Fibroblast of the aortic adventitia (primary cell): Measurements from ENCODE around the gene TMEM117. TPM values are rescaled to one million over a fixed set of nuclear protein-coding genes. Genes with fewer than 3 reads are reported as not detected.

Experiments
- DNase-seq: peaks from one replicate; pipeline ENCODE4 v3.0.0-alpha.2; 2010; ENCODE audit warnings: low read depth
- H3K4me3 ChIP-seq: 2 replicates; pipeline ENCODE4 v1.5.1; 2011; ENCODE audit warnings: low read depth, mild to moderate bottlenecking, control low read depth, low read length, moderate library complexity
- CTCF ChIP-seq: IDR thresholded peaks from 2 replicates; pipeline ENCODE4 v1.5.1; 2011; ENCODE audit warnings: mild to moderate bottlenecking, low read length, control low read depth, inconsistent platforms; ENCODE audit not compliant: insufficient read depth
- total RNA-seq: library from RNA; depleted of rRNA; stranded (reverse); fragments of >200 nt; gene quantifications from 2 replicates; pipeline ENCODE4 v1.2.3, GENCODE V29; 2012; ENCODE audit warnings: low replicate concordance

Gene TMEM117
- total RNA-seq, 1 donor: 9.9 TPM

- TF ChIP-seq CTCF: no peak
- H3K4me3 ChIP-seq: no peak overlapping the region
- no peak for DNase-seq
Observed at GRCh38 chr12:44347145-44347544, 511.3 kb downstream of the TMEM117 start.

DNA sequence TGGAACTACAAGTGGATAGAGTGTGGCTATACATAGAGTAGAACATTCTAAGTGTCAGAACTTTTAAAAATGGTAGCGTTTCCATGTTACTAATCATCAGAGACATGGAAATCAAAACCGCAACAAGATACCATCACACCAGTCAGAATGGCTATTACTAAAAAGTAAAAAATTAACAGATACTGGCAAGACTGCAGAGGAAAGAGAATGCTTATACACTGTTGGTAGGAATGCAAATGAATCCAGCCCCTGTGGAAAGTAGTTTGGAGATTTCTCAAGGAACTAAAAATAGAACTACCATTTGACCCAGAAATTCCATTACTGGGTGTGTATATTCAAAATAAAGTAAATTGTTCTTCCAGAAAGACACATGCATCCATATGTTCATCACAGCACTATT, 521.6 kb downstream of the TMEM117 start:
- no peak for DNase-seq
- TF ChIP-seq CTCF: no peak
- no peak overlapping the region for H3K4me3 ChIP-seq

- H3K4me3 ChIP-seq: no peak overlapping the region
- no peak for TF ChIP-seq CTCF
- DNase-seq: no peak
Observed at GRCh38 chr12:44358636-44359035, 522.8 kb downstream of the TMEM117 start.

GRCh38 chr12:44362947-44363346, 527.1 kb downstream of the TMEM117 start:
- H3K4me3 ChIP-seq: no peak overlapping the region
- DNase-seq: no peak

DNA sequence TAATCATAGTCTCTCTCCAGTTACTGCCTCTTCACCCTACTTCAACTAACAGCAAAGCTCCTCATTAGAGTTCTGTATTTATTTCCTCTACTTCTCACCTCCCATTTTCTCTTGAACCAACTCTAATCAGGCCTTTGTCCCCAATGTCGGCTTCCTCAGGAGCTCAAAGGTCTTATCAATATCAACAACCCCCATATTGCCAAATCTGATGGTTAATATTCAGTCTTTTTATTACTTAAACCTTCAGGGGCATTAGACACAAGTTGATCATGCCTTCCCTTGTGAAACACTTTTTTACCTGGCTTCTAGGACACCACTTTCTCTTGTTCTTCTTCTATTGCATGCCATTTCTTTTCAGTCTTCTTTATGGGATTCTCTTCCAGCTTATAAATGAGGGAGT, 531.3 kb downstream of the TMEM117 start:
- H3K4me3 ChIP-seq: no peak overlapping the region
- no peak for TF ChIP-seq CTCF
- DNase-seq: no peak

More at GRCh38 chr12:44362947-44363346, 527.1 kb downstream of the TMEM117 start:
- TF ChIP-seq CTCF: no peak

DNA sequence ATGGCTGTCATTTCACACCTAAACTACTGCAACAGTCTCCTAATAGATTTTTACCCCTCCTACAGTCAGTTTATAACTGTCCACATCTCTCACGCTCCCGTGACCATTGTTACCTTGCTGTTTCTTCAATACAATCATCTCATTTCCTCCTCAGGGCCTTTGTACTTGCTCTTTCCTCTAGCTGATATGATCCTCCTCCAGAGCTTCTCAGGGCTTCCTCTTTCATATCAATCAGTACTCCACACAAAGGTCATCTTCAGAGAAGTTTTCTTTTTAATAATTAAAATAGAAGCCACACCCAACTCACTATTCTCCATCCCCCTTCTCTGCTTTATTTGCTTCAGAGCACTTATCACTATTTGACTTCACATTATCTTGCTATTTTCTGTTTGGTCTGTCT, 532.0 kb downstream of the TMEM117 start:
- TF ChIP-seq CTCF: no peak
- no peak for DNase-seq
- H3K4me3 ChIP-seq: no peak overlapping the region

DNA sequence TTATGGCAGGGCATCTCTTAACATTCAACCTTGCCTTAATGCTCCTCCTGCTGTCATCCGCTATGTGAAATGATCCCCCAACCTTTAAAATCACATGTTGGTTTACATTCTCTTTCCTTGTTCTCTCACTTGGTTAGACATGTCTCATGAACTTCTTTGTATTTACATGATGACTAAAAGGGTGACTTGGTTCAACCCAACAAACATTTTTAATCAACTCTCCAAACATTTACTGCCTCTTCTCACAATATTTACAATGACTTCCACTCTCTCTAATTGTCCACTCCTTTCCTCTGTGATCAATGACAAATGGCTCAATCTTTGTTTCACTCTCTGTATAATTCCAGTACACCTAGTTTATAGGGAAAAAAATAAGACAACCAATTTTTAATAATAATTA, 534.1 kb downstream of the TMEM117 start:
- no peak for DNase-seq
- H3K4me3 ChIP-seq: no peak overlapping the region
- no peak for TF ChIP-seq CTCF
